C4-2B (cell line): ENCODE data around the gene TGM2.

Source experiments
- CTCF ChIP-seq: fragments of 450-650 bp; conservative IDR thresholded peaks from 2 replicates; pipeline ENCODE4 v1.5.1; 2017; ENCODE audit warnings: mild to moderate bottlenecking
- ZFX ChIP-seq: fragments of 450-650 bp; IDR thresholded peaks from 2 replicates; pipeline ENCODE4 v1.6.1; 2017

GRCh38 chr20:38165089-38165965, at the start of gene TGM2:
- TF ChIP-seq CTCF: peak; percentile 94
- TF ChIP-seq ZFX: no peak
